ENCODE measurements around the gene EPB41L2.
"Not testable (repeated sequence)": the region's sequence is repeated elsewhere in the genome, so short reads cannot be mapped to it uniquely, and the experiment has no call there.

Gene EPB41L2

DNA sequence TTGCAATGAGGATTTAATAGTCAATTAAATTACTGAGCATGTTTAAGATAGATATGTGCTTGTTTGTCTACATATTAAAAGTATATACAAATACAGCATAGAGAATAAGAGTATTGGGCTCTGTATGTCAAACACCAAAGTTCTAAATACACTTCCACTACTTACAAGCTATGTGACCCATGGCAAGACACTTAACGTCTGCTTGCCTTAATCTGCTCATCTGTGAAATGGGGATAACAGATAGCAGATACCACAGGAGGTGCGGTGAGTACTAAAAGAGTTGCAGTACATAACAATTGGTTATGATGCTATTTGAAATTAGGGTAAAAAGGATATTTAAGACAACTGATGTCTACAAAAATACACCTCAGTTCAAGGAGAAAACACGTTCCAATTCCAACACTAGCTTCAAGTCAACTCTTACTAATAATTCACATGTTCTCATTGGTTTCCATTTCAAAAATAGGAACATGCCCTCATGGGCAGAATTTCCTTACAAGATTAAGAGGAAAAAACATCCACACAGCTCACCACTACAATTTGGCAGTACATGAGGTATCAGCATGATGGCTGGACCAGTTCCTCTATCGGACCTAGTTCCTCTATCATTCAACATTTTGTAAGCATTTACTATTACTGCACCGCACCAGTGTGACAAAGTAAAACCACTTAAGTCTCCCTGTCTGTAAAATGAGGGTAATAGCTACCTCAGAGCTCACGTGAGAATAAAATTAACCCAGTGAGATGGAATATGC is 134.7 kb downstream of the EPB41L2 start:
- no peaks in the 10 kb centered on the region for H3K27me3 ChIP-seq (ENCODE audit: low read depth)
- in situ Hi-C loops (cut with MboI; ENCODE audit: low sequenced_read_pairs), result no loop called here
- peaks cover 7% of the 10 kb centered on the region for H3K4me1 ChIP-seq
- no peak overlapping the region for H3K4me3 ChIP-seq
- no peak for DNase-seq (ENCODE audit: low spot score in 2 of 2)
- H3K36me3 ChIP-seq (replicated peaks), result no peaks in the 10 kb centered on the region
- no peaks in the 10 kb centered on the region for H3K9me3 ChIP-seq

GRCh38 chr6:130927305-130927704 is 135.7 kb downstream of the EPB41L2 start:
- Histone ChIP-seq H3K27me3 (ENCODE audit: low read depth) (no peaks in the 10 kb centered on the region), H3K4me1 (0 out of 2 replicates have a peak, but pooled peaks cover 2% of the 10 kb centered on the region), H3K36me3 (replicated peaks) (no peaks in the 10 kb centered on the region), H3K4me3 (no peak overlapping the region), H3K9me3 (no peaks in the 10 kb centered on the region)
- peak in 1 of 2 experiments; percentile 12 for DNase-seq (ENCODE audit: low spot score in 2 of 2)
- in situ Hi-C loops (cut with MboI; ENCODE audit: low sequenced_read_pairs), result no loop called here

- in situ Hi-C loops (cut with MboI; ENCODE audit: low sequenced_read_pairs), result no loop called here
- H3K9me3 ChIP-seq, result no peaks in the 10 kb centered on the region
- no peak for DNase-seq (ENCODE audit: low spot score in 2 of 2)
- no peaks in the 10 kb centered on the region; the same call in 1 of the 2 replicates for H3K27me3 ChIP-seq (ENCODE audit: low read depth)
- H3K4me3 ChIP-seq, result no peak overlapping the region
- H3K36me3 ChIP-seq (replicated peaks), result no peaks in the 10 kb centered on the region
- 0 out of 2 replicates have a peak, but pooled peaks cover 2% of the 10 kb centered on the region for H3K4me1 ChIP-seq
Measured at GRCh38 chr6:130923350-130923749, 139.7 kb downstream of the EPB41L2 start.

DNA sequence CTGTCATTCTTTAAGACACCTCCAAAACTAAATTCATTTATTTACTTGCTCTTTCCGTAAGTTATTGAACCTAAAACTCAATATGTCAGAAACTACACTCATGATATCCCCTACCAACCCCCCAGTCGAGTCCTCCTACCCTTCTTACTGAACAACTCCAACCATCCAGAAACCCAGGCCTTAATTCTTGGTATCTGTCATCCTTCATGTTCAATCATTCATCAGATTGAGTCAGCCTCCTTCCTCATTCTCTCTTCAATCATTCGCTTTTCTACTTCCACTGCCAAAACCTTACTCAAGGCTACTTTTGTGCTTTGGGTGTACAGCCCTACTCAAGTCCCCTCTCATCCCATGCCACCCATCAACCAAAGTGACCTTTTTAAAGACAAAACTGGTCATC is 140.1 kb downstream of the EPB41L2 start:
- Histone ChIP-seq H3K9me3 (no peaks in the 10 kb centered on the region), H3K4me3 (no peak overlapping the region), H3K4me1 (0 out of 2 replicates have a peak, but pooled peaks cover 2% of the 10 kb centered on the region), H3K36me3 (replicated peaks) (no peaks in the 10 kb centered on the region), H3K27me3 (ENCODE audit: low read depth) (no peaks in the 10 kb centered on the region; the same call in 1 of the 2 replicates)
- in situ Hi-C loops (cut with MboI; ENCODE audit: low sequenced_read_pairs), result no loop called here
- DNase-seq (ENCODE audit: low spot score in 2 of 2), result no peak

GRCh38 chr6:130920969-130921368 is 142.1 kb downstream of the EPB41L2 start:
- no peaks in the 10 kb centered on the region for H3K9me3 ChIP-seq
- DNase-seq (ENCODE audit: low spot score in 2 of 2), result no peak
- in situ Hi-C loops (cut with MboI; ENCODE audit: low sequenced_read_pairs), result no loop called here
- no peak overlapping the region for H3K4me3 ChIP-seq
- H3K36me3 ChIP-seq (replicated peaks), result no peaks in the 10 kb centered on the region
- H3K4me1 ChIP-seq, result no peaks in the 10 kb centered on the region
- no peaks in the 10 kb centered on the region; the same call in 1 of the 2 replicates for H3K27me3 ChIP-seq (ENCODE audit: low read depth)

DNA sequence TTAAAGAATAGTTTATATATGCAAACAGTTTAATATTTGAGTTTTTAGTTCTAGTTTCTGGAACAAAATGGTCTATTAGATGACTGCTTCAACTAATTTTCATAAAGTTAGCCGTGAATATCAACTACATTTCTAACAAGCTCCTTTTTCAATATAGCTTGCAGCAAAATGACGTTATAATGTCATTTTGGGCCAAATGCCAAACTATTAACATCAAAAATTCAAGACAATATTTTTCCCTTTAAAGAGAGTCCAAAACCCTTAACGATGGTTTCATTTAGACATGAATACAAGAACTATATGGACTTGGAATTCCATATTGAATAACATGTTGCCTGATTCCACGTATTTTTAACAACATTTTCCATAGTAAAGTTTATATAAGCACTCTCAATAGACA is 144.9 kb downstream of the EPB41L2 start:
- H3K4me1 ChIP-seq, result no peaks in the 10 kb centered on the region
- H3K4me3 ChIP-seq, result no peak overlapping the region
- H3K9me3 ChIP-seq, result no peaks in the 10 kb centered on the region
- no peaks in the 10 kb centered on the region; the same call in 1 of the 2 replicates for H3K27me3 ChIP-seq (ENCODE audit: low read depth)
- H3K36me3 ChIP-seq (replicated peaks), result no peaks in the 10 kb centered on the region
- no peak for DNase-seq (ENCODE audit: low spot score in 2 of 2)
- in situ Hi-C loops (cut with MboI; ENCODE audit: low sequenced_read_pairs), result no loop called here

DNA sequence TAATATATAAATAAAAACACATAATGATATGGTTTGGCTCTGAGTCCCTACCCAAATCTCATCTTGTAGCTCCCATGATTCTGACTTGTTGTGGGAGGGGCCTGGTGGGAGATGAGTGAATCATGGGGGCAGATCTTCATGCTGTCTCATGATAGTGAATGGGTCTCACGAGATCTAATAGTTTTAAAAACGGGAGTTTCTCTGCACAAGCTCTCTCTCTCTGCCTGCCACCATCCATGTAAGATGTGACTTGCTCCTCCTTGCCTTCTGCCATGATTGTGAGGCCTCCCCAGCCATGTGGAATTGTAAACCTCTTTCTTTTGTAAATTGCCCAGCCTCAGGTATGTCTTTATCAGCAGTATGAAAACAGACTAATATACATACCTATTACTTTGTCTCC is 147.4 kb downstream of the EPB41L2 start:
- H3K27me3 ChIP-seq (ENCODE audit: low read depth); in situ Hi-C loops (cut with MboI; ENCODE audit: low sequenced_read_pairs); H3K4me3 ChIP-seq; H3K4me1 ChIP-seq; DNase-seq (ENCODE audit: low spot score in 2 of 2); H3K9me3 ChIP-seq; H3K36me3 ChIP-seq (replicated peaks): not testable (repeated sequence)

GRCh38 chr6:130913120-130913519 is 149.9 kb downstream of the EPB41L2 start:
- no peak for DNase-seq (ENCODE audit: low spot score in 2 of 2)
- Histone ChIP-seq H3K9me3 (no peaks in the 10 kb centered on the region), H3K27me3 (ENCODE audit: low read depth) (no peaks in the 10 kb centered on the region), H3K36me3 (replicated peaks) (no peaks in the 10 kb centered on the region), H3K4me3 (no peak overlapping the region), H3K4me1 (no peaks in the 10 kb centered on the region)
- in situ Hi-C loops (cut with MboI; ENCODE audit: low sequenced_read_pairs), result no loop called here

GRCh38 chr6:130912434-130912833 is 150.6 kb downstream of the EPB41L2 start:
- Histone ChIP-seq H3K36me3 (replicated peaks) (no peaks in the 10 kb centered on the region), H3K4me3 (no peak overlapping the region), H3K27me3 (ENCODE audit: low read depth) (no peaks in the 10 kb centered on the region), H3K4me1 (no peaks in the 10 kb centered on the region), H3K9me3 (no peaks in the 10 kb centered on the region)
- no peak for DNase-seq (ENCODE audit: low spot score in 2 of 2)
- in situ Hi-C loops (cut with MboI; ENCODE audit: low sequenced_read_pairs), result no loop called here

- in situ Hi-C loops (cut with MboI; ENCODE audit: low sequenced_read_pairs), result no loop called here
- H3K36me3 ChIP-seq (replicated peaks), result no peaks in the 10 kb centered on the region
- H3K9me3 ChIP-seq, result no peaks in the 10 kb centered on the region
- H3K4me1 ChIP-seq, result peaks cover 11% of the 10 kb centered on the region
- H3K4me3 ChIP-seq, result no peak overlapping the region
- H3K27me3 ChIP-seq (ENCODE audit: low read depth), result no peaks in the 10 kb centered on the region
- no peak for DNase-seq (ENCODE audit: low spot score in 2 of 2)
Measured at GRCh38 chr6:130908958-130909357, 154.1 kb downstream of the EPB41L2 start.

GRCh38 chr6:130908188-130908587 is 154.9 kb downstream of the EPB41L2 start:
- Histone ChIP-seq H3K9me3 (no peaks in the 10 kb centered on the region), H3K4me3 (no peak overlapping the region), H3K36me3 (replicated peaks) (no peaks in the 10 kb centered on the region), H3K27me3 (ENCODE audit: low read depth) (no peaks in the 10 kb centered on the region), H3K4me1 (peaks cover 17% of the 10 kb centered on the region)
- DNase-seq (ENCODE audit: low spot score in 2 of 2), result no peak
- in situ Hi-C loops (cut with MboI; ENCODE audit: low sequenced_read_pairs), result no loop called here

- Histone ChIP-seq H3K4me3 (no peak overlapping the region), H3K9me3 (no peaks in the 10 kb centered on the region)
- DNase-seq (ENCODE audit: low spot score in 2 of 2), result no peak
Measured at GRCh38 chr6:130907687-130908086, 155.4 kb downstream of the EPB41L2 start.

GRCh38 chr6:130906736-130907381 is 156.2 kb downstream of the EPB41L2 start:
- Histone ChIP-seq H3K4me1 (peaks cover 26% of the 10 kb centered on the region), H3K9me3 (no peaks in the 10 kb centered on the region), H3K27me3 (ENCODE audit: low read depth) (no peaks in the 10 kb centered on the region), H3K4me3 (no peak overlapping the region), H3K36me3 (replicated peaks) (no peaks in the 10 kb centered on the region)
- in situ Hi-C loops (cut with MboI; ENCODE audit: low sequenced_read_pairs), result no loop called here
- DNase-seq (ENCODE audit: low spot score in 2 of 2), result no peak

More at GRCh38 chr6:130907687-130908086, 155.4 kb downstream of the EPB41L2 start:
- in situ Hi-C loops (cut with MboI; ENCODE audit: low sequenced_read_pairs), result no loop called here
- no peaks in the 10 kb centered on the region for H3K27me3 ChIP-seq (ENCODE audit: low read depth)
- no peaks in the 10 kb centered on the region for H3K36me3 ChIP-seq (replicated peaks)
- H3K4me1 ChIP-seq, result peaks cover 22% of the 10 kb centered on the region

DNA sequence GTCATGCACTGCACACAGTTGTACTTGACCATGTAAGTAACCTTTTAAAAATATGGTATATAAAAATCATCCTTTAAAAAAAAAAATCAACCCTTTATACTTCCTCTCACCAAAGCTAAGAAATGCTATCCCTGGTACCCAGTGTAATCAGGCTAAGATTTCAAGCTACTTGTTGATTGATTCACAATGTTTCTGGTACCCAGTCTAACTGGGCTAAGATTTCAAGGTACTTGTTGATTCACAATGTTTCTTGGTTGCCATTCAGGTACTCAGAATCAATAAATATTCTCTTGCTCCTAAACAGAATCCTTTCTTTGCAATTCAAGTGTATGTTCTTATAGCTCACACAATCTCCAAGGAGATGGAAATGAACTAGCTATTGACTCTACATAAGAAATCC is 159.4 kb downstream of the EPB41L2 start:
- no peak for DNase-seq (ENCODE audit: low spot score in 2 of 2)
- in situ Hi-C loops (cut with MboI; ENCODE audit: low sequenced_read_pairs), result no loop called here
- Histone ChIP-seq H3K4me1 (peaks cover 26% of the 10 kb centered on the region), H3K36me3 (replicated peaks) (no peaks in the 10 kb centered on the region; the same call in 1 of the 2 replicates), H3K9me3 (no peaks in the 10 kb centered on the region), H3K4me3 (no peak overlapping the region), H3K27me3 (ENCODE audit: low read depth) (no peaks in the 10 kb centered on the region)

Measured in HAP-1 (cell line).